GM18519 (cell line): ENCODE results near the gene TOM1L2.

Experiments used
- ATAC-seq: cut with Tn5 transposase; IDR thresholded peaks from one replicate; pipeline ENCODE4 v1.9.1; 2021; ENCODE audit warnings: mild to moderate bottlenecking, moderate library complexity; ENCODE audit not compliant: unreplicated experiment, low FRiP score

TOM1L2 gene

DNA sequence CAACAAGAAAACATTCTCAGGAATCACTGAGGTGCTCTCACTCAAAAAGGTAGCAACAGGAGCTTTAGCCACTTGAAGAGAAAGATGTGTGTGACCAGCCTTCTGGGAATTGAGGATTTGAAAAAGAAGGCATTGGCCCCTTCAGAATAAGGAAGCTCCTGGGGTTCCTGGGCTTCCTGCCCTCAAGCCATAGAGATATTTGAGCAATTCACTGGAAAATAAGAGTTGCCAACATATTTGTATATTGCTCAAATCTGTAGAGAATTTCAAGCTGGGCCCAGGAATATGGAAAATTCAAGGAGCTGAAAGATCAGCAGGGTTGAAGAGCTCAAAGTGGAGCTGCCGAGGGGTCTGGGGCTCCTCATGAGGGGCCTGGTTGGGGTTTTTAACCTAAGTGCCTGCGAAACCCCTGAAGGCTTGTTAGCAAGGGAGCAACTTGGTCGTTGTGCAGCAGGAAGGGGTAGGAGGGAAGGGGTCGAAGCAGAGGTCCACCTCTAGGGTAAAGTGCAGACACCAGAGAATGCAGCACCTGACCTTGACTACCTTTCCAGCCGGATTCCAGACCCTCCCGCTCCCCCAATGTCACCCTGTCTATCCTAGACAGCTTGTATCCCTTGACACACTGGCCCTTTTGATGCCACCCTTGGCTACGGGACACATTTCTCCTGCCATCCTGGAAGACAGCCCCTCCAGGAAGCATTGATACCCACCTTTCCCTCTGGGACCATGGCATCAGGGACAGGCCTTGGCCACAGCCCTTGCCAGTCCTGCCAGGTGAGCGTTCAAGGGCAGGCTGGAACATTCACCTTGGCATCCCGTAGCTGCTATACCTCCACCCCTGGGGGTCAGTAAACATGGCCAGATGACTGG is 67.8 kb downstream of the TOM1L2 start:
- ATAC-seq = no peak

DNA sequence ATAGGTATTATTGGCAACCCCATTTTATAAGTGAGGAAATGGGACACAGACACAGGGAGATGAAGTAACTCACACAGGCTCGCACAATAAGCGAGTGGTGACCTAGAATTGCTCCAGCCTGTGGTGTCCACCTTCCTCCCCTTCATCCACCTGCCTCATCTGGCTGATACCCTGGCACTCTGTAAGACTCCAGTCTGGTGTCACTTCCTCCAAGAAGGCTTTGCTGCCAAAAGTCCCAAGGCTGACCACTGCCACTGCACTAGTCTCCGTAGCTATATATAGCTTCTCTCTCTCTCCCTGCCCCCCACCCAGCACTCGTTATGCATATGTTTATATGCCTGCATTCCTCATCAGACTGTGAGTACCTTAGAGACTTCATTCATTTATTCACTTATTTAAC is 69.3 kb downstream of the TOM1L2 start:
- ATAC-seq = no peak

DNA sequence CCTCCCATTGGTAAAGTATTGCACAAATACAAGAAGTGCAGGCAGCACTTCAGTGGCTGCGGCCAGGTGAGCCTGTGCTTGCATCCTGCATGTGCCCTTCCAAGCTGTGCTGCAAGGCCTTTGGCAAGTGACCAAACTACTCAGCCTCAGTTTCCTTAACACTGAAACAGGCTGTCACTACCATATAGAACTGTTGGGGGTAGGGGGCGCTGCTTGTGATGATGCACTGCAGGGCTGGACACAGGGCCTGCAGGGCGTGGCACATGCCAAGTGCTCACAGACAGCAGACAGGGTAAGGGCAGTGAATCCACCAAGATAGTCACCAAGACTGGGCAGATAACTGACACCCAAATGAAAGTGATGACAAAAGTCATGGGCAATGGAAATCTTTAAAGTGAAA is 69.8 kb downstream of the TOM1L2 start:
- no peak for ATAC-seq

DNA sequence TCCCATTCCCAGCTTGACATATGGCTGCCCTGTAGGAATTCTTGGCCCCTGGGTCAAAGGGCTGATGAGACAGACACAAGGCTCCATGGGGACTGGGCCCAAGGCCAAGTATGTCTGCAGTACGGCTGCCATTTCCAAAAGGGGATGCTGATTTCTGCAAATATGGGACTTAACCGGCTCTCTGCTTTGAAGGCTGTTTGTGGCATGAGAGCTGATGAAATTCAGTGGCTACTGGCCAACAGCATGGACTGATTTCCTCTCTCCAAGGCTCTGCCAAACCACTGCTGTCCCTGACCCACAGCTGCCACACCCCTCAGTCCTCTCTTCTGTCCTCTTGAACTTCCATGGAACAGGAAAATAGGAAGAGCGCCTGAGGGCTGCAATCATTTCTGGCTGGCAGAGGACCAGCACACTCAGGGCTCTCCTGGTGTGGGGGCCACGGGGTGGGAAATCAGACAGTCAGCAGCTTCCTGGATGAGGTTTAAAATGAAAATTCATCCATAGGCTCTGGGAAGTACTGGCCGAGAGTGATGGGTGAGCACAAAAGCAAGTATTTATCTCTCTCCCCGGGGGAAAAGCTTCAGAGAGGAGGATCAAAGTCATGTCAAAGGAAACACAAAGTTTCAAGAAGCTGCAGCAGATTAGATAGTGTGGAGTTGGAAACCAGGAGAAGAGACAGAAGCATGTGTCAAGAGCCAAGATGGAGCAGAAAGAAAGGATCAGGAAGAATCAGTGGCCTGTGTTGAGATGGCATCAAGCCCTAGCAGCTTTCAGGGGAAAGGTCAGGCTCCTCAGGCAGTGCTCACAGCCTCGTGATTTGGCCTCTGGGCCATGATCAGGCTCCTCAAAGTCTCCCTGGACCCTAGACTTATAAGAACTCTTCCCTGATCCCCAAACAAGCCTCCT is 71.3 kb downstream of the TOM1L2 start:
- no peak for ATAC-seq

DNA sequence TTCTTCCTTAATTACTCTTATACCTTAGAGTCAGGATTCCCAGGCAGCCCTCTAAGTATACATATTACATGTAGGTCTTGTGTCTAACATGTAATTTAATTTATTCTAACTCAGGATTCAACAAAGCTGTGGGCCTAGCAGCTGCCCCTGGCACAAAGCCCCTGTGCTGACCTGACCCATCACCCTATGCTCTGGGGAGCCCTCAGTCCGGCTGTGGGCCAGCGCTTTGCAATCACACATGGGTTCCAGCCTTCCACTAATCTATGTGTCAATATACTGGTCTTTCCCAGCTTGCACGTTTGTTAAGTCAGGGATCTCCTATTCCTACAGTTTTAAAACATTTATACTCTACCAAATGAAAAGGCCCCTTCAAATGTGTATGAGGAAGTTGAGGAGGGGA is 72.7 kb downstream of the TOM1L2 start:
- ATAC-seq = no peak

DNA sequence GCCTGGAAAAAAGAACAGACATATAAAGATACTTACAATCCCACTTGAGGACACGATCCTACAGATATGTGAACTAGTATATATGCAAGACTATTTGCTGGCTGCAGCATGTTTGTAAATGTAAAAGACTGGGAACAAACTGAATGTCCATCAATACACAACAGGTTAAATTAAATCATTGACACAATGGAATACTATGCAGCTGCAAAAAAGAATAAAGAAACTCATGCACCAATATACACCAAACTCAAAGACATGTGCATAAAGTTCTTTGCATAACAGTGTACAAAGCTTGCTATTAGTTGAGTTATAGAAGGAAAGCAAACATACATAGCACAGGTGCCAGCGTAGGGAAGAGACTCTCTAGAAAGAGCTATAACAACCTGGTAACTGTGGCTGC is 73.5 kb downstream of the TOM1L2 start:
- no peak for ATAC-seq

DNA sequence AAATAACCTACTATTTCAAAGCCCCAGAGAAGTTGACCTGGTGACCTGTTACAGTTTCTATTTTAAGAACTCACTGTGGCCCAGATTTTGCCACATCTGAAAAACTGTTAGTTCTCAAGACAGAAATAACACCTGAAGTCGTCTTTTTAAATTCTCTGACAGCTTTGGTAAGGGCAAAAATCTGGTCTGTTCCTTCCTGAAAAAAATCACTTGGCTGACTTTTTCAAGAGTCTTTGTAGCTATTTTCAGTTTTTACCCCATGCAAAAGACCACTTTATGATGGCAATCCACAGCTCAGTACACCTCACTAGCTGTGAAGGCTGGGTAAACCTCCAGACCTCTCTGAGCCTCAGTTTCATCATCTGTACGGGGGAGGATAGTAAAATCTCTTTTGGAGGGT is 74.8 kb downstream of the TOM1L2 start:
- ATAC-seq = no peak

DNA sequence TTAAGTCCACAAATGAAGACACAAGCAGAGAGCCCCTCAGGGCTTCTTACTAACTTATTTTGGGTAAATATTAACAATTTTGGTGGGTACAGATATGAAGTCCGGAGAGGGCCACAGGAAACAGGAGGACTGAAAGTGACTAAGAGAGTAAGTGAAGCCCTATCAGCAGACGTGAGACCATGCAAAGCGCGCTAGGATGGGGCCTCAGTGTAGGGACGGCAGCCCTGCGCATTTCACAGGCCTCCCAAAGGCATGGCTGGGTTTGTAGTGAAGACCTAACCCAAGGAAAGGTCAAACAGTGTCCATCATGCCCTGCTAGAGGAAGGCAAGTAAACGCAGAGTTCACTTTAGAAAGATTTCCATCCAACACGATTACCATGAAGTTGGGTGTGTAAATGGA is 75.5 kb downstream of the TOM1L2 start:
- ATAC-seq = no peak

DNA sequence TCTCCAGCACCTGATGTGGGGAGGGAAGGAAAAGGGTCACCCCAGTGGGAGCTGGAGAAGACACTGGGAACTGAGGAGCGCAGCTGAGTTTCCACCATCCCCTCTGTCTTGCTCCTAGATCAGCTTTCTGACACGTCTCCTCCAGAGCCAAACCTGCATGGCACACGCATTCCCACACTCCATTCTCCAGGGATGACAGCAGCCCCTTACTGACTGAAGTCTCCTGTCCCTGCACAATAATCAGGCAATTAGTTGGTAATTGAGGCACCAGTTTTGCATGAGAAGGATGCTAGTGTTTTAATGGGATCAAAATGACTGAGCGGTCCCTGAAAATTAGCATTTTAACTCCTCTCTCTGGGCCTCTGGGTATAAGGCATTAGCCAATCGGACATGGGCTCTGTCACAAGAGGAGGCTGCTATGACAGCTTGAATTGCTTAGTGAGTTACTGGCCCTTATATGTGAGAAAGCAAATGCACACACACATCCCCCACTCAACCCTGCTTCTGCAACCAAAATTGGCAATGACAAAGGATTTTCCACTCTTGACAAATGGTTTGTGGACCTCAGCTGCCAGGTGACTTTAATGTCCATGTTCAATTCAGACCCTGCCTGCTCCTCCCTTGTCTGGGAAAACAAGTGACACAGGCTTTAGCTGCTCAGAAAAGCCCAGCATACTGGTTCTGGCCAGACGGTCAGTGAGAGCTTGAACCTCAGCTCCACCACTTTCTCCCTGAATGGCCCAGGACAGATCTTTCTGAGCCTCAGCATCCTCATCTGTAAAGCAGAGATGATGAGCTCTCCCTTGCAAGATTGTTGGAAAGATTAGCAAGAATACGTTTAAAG is 78.2 kb downstream of the TOM1L2 start:
- no peak for ATAC-seq

DNA sequence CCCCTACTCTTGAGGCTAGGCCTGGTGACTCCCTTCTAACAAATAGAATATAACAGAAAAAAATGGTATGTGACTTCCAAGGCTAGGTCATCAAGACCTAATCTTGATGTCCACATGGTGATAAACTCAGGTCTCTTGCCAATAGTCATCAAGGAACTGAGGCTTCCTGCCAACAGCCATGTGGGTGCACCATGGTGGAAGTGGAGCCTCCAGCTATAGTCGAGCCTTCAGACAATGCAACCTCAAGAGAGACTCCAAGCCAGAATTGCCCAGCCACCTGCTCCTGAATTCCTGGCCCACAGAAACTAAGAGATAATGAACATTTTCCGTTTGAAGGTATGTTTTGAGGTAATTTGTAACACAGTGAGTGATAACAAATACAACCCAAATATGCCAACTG is 79.5 kb downstream of the TOM1L2 start:
- ATAC-seq = no peak

DNA sequence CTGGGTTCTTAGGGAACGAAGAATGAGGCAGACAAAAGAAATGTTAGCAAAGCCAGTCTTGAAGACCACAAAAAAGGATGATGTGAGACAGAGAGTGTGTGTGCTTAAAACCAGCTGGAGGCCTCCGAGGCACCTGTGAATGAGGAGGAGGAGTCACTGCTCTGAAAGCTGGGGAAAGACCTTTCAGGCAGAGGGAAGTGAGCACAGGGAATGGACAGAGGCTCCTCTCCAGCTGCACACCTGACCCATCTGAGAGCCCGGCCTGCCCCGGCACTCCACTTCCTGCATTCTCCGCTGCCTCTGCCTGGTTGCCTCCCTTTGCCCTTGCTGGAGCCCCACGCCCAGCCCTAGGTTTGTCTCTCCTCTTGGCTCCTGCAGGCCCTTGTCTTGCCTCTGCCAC is 80.2 kb downstream of the TOM1L2 start:
- no peak for ATAC-seq

DNA sequence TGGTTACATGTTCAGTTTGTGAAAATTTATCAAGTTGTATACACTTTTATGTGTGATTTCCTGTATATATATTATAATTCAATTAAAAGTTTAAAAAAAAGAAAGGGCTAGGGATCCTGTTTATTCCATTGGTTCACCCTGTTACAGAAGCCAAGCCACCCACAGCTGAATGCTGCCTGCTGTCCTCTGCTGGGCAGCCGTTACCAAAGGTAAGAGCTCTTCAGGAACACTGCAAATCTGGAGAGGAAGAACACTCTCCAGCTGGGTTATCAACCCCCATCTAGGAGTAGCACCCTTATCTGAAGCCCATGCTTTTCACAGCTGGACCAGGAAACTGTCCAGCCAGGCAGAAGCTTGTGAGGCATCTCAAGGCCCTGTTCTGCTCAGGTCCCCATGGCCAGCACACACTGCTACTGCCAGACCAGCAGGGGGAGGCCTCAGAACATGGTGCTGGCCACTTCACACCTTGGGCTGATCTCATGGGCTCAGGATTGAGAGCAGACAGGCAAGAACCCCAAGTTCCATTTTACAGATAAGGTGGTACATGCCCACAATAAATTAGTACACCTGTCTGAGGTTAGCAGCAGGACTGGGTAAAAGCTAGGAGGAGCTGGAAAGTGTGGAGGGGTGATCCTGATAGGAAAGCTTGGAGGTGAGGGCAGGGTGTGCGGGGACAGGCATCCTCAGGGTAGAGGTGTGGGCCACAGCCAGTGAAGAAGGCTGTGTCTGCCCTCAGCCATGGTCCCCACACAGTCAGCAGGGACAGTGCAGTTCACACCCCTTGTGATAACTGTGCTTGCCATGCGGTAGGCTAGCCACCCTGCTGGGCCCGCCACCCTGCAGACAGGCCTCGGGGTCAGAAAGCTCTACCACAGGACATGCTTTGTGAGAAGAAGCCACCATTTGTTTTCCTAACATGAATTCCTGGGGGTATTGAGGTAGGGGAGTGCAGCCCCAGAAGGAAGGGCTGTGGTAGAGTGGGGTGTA is 81.1 kb downstream of the TOM1L2 start:
- ATAC-seq = no peak

DNA sequence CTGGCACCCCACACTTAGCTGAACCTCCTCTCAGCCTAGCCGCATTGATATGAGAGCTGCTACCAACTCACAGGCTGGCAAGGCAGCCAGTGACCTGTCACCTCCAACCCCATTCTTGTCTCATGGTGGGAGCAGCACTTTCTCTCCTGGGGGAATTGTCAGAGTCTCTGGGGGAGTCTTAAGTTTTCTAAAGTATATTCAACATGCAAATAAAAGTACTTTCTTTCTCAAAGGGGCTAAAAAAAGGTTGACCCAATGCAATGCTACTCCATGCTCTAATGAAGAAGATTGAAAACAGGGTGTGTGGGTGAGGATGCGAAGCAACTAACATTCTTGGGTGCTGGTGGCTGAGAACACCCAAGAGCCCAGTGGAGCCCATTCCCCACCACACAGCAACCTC is 82.3 kb downstream of the TOM1L2 start:
- ATAC-seq = no peak

DNA sequence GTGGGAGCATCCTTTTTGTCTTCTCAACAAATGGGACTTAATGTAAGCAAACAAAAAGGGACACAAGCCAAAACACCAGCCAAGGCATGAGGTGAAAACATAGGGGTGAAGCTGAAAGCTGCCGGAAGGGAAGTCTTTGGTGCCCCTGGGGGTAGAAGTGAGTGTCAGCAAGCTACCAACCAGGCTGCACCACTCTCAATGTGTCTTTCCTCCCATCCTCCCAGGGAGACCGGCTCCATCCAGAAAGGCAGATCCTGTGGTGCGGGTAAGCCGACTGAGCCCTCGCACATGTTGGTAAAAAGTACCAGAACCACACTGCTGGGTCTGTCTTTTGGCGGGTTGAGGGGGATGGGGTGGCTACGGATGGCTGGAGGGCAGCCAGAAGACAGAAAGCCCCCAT is 83.4 kb downstream of the TOM1L2 start:
- ATAC-seq = no peak

DNA sequence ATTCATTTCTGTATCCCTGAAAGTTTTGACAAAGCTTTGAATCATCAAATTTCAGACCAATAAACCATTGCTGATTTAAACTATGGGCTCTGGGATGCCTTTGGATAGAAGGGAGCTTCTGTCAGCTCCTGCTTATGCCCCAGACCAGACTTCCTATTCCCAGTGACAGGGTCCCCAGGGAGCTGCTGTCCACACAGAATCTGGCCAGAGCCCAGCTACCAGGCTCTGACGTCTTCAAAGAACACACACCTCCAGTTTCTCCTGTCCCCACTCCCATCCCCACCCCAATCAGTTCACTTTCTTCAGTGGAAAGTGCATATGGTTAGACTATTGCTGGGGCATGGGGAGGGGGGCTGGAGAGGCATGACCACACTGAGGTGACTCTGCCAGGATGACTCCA is 83.8 kb downstream of the TOM1L2 start:
- ATAC-seq = no peak

DNA sequence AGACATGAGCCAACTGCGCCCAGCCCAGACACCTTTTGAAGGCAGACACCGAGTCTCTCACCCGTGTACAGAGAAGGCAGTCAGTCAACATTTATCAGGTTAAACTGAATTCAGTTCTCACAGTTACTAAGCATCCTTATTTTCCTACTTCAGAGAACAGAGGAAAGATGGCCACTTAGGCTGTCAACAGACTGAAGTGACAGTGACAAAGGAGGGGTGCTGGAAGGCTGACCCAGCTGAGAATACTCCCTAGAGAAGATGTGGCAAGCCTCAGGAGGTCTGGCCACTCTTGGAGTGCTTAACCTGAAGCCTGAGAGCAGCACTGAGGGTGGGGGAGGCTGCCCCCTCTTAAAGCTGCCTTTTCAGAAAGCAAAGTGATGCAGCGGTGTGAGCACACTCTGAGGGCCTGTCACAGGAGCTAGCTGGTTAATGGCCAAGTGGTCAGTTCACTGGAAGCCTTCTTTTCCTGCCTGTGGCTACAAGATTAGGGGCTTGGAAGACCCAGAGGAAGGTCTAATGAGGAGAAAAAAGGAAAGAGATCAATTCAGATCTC is 84.4 kb downstream of the TOM1L2 start:
- no peak for ATAC-seq

DNA sequence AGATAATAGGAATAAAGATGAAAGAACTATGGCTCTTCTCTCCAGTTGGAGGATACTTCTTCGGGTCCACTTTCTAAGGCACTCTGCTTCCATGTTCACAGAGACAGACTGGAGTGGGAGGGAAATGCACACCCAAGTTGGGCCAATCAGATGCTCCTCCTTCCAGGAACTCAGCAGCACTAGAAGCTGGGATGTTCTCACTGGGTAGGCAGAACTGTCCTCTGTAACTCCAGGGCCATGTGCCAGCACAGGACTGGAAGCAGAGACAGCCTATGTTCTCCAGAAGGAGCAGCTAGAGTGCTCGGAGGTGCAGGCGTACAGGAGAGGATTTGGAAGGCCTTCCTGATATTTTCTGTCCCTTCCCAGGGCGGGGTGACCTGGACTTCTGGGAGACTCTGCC is 85.5 kb downstream of the TOM1L2 start:
- no peak for ATAC-seq

DNA sequence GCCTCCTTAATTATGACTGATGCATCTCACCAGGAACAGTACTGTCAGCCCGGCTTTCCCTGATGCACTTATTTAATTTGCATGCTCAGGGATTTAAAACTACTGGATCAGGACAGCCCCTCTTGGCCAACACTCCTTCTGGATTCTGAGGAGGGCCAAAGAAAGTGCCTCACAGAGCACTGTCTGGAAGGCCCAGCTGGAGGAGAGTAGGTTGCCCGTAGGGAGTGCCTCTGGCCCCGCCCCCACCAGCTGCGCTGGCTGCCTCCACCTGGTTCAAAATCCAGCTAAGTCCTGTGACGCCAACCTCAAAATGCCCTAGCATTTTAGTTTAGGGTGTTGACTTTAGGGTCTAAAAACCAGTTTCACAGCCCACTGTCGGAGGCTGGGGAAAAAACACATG is 86.0 kb downstream of the TOM1L2 start:
- ATAC-seq = no peak
